Anterior cingulate cortex (tissue), 58 donors: ENCODE data around the gene SKOR2.

ENCODE experiments used
- DNase-seq, 58 donors: peaks; one replicate each; lab custom pipeline; 2025; lab: John Stamatoyannopoulos, UW

The SKOR2 gene

DNA sequence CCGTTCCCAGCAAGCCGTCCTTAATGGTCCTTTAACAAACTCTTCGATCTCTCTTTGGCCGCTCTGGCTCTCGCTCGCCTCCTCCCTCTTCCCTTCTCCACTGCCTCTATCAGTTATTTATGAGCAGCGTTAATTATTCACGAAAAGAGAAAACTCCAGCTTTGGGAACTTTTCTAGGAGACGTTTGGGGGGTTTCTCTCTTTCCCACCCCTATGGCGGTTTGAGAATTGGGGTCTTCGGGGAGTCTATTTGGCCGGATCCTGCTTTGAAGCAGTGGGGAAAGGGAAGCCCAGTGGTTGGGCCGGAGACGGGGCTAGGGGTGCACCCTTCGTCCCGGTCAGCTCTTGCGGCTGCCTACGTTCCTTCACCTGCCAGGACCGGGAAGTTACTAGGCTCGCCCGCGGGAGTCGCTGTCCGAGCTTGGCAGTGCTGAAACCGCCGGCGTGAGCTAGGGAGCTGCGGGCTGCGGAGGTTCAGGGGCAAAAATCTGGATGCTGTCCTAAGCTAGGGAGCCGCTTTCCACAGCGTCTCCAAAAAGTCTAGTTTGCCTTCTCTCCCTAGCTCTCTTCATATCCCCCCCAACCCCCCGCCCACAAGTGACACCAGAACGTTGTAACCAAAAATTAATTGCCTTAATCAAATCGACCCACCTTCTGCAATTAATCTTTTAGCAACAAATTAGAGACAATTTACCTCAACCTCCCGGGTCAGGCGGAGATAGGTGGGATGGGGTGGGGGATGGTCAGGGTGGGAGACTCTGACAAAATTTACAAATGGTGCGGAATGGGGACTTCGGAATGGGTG lies 8.9 kb upstream of the SKOR2 start:
- peak in 1 of 58 donors; percentile 2 for DNase-seq

DNA sequence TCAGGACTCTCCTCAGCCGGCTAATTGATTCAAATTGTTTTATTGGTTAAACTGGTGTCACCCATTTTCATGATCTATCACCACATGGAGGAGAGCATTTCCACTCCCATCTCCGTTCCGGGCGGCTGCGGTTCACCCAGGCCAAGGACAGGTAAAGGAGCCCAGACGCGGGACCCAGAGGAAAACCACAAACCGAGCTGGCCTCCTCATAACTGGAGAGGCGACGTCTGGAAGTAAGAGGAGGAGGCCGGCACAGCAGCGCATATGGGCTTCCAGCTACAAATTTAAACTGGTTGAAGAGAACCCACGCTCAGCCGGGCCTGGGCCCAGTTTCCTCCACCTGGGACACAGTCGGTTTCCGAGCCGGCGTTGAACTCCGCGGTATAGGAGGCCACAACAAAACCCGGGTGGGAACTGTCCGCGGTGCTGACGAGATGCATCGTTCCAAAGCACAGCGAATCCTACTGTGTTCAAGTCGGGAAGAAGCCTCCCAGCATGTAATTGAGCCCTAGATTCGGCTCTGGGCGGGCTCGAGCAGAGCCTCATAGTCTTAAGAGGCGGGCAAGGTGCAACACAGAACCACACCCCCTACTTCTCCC lies 3.0 kb upstream of the SKOR2 start:
- DNase-seq, result peak in 1 of 58 donors; percentile 9

DNA sequence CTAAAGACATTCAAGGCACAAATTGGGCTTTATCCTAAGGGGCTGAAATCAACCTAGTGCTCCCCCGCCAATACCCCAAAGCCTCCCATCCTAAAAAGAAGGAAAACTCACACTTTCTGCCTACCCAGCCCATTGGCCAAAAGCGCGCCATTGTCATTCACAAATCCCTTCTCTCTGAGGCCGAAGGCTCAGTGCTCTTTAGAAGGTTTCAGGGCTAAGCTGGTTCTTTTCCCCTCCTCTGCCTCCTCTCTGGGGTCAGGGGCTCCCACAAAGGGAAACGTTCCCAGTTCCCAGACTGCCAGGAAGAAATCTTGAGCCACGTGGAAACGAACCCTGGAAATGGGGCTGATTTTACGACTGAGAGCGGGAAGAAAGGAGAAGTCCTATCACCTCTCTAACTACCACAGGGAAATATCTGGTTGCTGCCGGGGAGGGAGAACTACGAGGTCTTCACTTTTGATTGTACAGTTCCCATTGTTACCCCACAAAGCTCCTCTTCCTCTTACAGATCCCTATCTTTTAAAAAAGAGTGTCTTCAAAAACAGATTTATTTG lies 1.7 kb upstream of the SKOR2 start:
- DNase-seq, result no peak

DNA sequence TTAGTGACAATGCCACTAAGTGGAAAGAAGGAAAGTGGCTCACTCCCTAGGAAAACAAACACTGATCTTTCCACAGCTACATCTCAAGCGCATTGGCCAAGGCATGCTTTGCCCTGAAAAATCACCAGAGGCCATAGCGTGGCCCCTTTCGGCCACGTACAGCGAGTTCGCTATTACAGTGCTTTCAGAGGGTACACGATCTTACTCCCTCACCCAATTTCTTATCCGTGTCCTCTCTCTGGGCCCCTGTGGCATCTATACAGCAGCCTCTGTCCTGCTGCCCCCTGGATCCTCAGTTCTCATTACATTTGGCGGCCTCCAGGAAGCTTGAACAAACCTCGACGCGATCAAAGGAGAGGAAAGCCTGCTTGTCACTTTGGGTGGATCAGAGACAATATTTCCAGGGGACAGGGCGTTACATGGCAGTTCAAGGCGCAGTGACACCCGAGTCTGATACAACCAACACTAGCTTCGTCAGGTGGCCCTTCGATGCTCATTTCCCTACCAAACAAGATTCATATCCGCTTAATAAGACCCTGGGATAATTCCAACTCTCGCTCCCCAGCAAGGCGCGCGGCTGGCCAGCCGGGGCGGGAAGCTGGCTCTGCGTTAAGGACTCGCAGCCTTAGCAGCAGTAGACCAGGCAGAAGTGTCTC lies 941 bp downstream of the SKOR2 start:
- no peak for DNase-seq

DNA sequence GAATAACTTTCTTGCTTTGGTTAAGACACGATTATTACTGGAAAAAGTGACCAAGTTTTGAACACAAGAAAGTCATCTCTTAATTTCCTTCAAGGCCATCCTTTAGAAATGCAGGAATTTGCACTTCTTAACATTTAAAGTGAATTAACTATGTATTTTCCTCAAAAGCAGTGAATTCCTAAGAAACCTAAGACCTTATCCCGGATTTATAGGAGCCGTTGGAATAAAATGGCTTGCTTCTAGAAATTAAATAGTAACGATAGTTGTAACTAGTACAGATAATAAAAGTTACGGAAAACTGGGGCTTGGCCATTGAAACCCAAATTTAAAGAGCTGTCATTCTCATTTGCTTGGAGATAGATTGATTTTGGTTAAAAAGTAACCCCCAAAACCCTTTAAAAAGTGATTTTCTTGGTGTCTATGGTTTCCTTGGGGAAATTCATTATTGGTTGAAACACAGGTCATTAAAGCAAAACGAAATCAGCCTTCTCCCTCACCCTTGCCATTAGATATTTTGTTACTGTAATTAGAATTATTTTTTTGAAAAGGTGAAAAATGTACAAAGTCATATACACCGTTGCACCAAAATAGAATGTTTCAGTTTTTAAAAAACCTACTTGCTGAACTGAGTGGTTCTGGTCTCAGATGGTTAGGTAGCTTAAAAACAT lies 2.0 kb downstream of the SKOR2 start:
- no peak for DNase-seq

DNA sequence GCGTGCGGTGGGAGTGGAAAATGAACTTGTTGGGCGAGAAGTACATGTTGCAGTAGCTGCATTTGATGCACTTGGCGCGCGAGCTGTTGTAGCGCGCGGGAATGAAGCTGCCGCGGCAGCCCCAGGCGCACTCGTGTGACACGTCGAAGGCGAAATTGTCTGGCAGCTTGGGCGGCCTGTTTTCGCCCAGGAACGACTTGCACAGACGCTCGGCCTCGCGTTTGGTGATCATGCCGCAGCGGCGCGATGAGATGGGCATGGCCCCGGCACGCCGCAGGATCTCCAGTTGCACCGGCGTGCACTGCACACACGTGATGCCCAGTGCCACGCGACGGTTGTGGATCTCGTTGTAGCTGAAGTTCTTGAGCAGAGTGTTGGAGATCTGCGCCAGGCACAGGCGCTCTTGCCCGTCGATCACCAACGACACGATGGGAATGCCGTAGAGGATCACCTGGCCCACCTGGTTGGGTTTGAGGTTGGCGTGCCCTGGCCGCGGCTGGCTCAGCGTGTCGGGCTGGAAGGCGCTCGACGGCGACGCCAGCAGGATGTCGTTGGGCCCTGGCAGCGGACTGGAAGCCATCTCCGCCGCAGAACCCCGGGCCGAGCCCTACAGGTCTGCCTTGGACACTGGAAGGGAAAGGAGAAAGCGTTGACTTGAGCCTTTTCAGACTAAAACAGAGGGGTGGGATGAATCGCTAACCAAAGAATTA lies 2.7 kb downstream of the SKOR2 start:
- no peak for DNase-seq

DNA sequence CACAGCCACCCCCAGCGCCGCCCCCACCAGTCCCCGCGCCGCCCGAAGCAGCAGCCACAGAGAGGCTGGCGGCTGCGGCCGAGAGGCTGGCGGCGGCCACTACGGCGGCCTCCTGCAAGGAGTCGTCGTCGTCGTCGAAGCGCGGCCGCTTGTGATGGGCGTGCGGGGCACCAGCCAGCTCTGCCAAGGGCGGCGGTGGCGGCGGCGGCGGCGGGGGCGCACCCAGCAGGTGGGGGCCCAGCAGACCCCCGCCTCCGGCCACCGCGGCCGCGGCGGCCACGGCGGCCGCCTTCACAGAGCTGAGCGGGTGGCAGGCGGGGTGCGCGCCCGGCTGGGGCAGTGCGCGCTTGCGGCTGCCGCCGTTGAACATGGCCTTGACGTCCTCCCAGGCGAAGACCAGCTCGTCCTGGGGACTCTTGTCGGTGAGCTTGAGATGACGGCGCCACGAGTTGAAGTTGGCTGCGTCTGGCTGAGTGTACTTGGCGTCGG lies 3.3 kb downstream of the SKOR2 start:
- DNase-seq, result no peak

DNA sequence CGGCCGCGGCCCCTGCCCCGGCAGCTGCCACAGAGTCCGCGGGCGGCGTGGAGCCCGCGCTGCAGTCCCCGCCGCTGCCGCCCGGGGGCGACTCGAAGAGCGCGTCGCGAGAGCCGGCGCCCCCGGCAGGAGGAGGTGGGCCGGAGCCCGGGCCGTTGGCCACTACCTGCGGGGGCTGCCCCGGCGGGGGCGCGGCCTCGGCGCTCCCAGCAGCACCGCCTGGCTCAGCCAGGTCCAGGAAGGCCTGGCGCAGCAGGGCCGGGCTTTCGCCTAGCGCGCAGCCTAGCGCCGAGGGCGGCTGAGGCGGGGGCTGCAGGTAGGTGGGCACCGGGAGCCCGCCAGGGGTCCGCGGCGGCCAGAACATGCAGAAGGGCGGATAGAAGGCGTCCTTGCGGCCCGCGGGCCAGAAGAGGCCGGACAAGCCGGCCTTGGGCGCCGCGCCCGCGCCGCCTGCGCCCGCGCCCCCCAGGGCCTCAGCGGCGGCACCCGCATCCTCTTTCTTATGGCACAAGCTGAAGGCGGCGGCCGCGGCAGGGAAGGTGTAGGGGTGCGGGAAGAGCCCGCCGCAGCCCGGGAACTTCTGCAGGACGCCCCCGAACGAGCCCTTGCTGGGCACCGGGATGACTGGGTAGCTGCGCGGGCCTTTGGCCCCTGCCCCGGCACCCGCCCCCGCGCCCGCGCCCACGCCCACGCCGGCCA lies 3.9 kb downstream of the SKOR2 start:
- DNase-seq, result no peak

DNA sequence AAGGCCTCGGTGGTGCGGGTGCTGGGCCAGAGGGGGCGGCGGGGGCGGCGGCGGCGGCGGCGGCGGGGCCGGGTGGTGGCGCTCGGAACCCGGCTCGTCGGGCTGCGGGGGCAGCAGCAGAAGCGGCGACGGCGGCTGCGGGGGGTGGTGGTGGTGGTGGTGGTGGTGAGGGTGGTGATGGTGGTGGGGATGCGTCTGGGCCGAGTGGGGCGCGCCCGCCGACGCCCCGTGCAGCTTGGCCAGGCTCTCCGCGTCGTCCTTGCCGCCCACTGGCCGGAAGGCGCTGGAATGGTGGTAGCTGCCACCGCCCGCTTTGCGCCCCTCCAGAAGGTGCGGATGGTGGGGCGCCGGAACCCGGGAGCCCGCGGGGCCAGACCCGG lies 4.4 kb downstream of the SKOR2 start:
- no peak for DNase-seq

DNA sequence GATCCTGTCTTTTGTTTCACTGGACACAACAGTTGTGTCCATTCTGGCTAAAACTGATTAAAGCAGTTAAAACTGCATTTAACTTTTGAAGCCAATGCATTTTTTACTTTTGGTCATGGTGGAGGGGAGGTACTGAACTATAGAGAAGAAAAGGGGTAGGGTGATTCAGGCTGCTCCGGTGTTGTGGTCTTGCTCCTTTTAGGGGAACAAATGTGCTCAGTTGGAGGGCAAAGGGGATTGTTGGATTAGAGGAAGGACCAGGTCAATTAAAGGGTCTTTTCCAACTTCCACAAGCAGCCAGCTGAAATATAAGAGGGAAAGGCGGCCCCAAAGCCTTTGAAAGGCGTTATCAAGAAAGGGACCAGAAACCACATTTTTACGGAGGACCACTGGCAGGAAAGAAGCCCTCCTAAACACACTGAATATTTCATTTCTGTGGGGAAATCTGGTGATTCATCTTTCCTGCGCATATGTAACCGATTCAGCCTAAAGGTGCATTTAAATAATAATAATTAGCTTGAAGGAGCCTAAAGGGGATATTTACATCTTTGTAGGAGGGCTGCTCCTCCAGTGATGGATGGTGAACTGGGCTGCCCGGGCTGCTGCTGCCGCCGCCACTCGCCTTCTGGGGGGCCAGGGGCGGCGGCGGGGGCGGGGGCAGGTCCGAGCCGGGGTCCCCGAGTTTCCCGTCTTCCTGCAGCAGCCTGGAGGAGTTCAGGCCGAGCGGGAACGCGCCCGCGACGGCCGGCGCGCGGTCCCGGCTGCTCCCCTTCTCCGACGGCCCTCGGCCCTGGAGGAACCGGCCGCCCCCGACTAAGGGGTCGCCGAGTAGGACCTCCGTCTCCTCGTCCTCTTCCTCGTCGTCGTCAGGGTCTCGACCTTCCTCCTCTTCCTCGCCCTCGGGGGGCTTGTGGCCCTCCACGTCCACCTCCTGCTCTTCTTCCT lies 5.2 kb downstream of the SKOR2 start:
- DNase-seq, result no peak

DNA sequence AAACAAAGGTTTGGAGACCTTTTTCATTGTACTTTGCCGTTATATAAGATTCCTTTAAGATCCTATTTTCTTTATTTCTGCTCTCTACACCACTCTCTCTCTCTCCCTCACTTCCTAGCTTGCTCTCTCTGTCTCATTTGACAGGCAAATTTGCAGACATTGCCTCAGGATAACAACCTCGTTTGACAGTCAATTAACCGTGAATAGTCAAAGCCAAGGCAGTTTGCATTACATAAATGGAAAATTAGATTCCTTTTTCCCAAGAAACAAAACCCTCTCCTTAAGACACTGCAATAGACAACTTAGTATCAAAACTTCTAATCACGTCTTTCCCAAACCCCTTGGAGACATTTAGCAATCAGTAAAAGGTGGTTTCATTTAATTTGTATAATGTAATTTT lies 7.4 kb downstream of the SKOR2 start:
- DNase-seq, result no peak

DNA sequence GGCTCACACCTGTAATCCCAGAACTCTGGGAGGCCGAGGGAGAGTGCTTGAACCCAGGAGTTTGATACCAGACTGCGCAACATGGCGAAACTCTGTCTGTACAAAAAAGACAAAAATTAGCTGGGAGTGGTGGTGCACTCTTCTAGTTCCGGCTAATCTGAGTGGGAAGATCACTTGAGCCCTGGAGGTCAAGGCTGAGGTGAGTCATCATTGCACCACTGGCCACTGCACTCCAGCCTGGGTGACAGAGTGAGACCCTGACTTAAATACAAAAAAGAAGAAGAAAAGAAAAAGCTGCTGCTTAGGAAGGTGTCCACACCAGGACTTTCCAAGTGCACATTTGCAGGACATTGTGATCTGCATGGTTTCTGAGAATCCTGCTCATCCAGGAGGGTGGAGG lies 16.4 kb downstream of the SKOR2 start:
- DNase-seq, result no peak

DNA sequence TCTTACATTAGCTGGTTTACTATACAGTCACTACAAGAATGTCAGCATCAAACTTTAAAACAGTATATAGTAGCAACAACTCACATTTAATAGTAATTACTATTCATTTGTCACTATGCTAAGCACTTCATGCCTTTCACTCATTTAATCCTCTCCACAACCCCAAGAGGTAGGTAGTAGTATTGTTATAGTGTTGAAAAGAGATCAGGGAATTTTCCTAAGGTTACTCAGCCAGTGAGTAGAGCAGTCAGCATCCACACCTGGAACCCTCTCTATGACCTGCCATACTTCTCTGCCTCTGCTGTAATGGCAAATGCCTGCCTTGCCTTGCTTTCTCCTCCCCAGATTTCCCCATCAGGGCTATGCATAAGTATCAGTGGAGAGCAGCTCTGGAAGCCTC lies 24.8 kb downstream of the SKOR2 start:
- DNase-seq, result no peak

DNA sequence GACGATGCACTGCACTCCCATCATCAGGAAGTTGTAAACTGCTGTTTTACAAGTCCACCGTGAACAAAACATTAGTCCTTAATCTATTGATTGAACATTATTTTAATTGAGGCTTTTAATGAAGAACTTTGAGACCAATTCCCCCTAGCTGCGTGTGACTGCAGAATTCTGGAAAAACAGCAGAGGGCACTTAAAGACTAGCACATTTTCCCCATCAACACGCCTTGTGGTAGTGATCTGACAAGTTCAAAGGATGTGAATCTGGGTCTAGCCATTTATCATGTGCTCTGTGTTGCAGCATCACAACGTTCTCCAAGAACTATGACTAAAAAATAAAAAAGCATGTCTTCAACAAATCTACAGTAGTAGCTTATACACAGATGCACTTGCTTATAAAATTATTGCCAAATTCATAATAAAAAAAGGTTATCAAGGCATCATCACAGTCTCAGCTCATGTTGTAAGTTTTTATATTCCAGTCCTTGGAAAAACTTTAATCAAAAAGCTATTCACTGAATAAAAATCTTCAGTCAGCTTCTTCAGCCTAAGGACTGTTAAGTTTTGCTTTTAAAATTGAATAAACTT lies 35.8 kb downstream of the SKOR2 start:
- DNase-seq, result peak in 26 of 58 donors; percentile 1 to 47 (median 8)

DNA sequence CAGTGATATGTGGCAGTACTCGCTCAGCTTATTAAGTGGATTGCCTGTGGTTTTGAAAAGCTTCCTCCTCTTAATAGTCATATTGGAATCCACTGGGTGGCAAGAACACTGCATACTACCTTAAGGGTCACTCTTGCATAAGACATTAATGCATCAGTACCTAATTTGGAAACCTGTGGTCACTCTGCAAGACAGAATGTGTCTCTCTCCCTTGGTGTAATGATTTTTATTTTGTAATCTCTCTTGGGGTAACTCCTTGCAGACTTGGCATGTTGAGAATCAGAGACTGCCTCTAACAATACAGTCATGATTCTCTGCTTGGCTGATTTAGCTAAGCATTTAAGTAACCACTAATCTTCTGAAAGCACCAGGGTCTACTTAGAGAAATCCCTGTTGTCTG lies 42.3 kb downstream of the SKOR2 start:
- DNase-seq, result no peak

DNA sequence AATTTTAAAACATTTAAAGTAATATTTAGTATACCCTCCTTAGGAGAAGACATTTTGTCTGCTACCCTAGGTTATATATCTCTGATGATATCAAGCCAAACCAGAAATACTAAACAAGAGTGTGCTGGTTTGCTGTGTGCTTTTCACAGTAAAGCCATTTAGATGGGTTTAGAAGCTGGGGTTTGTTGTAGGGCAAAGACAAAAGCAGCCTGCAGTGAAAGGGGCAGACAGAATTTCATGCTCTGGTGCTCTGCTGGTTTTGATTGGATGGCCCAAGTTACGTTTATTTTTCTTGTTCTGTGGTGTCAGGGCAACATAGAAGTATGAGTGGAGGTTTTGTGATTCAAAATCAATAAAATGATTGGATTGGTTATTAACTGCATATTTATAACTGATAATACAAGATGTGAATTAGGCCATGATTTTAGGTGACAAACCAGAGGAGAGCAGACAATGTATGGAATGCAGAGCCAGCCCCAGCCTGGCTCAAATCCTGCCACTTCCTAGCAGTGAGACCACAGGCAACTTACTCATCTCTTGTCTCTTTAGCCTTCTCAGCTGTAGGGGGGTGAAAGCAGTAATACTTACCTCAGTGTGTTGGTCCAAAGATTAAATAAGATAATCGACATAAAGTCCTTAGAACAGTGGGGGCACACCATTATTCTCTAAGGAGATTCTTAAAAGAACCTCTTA lies 44.4 kb downstream of the SKOR2 start:
- DNase-seq, result no peak

DNA sequence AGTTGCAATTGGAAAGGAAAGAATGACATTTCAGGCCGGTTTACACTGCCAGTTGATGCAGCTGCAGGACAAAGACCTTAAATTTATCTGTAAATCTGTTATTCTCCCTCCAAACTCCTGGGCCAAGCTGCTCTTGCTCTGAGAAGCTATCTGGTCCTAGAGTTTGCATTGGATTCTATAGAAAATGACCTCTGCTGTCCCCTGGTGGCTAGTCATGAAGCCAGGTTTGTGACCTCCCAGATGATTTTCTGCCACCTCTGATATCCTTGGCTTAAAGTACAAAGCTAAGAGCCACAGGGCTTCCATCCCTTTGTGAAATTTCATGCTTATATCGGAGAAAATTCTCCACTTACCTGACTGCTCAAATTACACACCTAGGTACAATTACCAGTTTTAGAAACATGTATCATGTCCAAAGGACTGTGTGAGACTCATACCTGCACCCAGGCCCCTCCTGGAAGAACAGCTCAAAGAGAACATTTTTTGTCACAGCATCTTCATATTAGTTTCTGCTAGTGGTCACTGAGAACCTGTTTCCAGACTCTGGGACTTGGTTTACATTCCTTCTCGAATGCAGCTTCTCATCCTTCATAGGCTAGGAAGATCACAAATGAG lies 46.4 kb downstream of the SKOR2 start:
- DNase-seq, result peak in 11 of 58 donors; percentile 1 to 9 (median 3)
